GM18526 (cell line): ENCODE data around the gene PGLYRP4.

ENCODE experiments used
- POLR2A ChIP-seq: IDR thresholded peaks from 3 replicates; pipeline ENCODE4 v1.6.1; 2011; ENCODE audit not compliant: insufficient read length; ENCODE audit errors: extremely low read depth

Gene PGLYRP4

GRCh38 chr1:153363641-153364040, 15.0 kb upstream of the PGLYRP4 start:
- TF ChIP-seq POLR2A = no peak

GRCh38 chr1:153362187-153362775, 13.6 kb upstream of the PGLYRP4 start:
- no peak for TF ChIP-seq POLR2A

DNA sequence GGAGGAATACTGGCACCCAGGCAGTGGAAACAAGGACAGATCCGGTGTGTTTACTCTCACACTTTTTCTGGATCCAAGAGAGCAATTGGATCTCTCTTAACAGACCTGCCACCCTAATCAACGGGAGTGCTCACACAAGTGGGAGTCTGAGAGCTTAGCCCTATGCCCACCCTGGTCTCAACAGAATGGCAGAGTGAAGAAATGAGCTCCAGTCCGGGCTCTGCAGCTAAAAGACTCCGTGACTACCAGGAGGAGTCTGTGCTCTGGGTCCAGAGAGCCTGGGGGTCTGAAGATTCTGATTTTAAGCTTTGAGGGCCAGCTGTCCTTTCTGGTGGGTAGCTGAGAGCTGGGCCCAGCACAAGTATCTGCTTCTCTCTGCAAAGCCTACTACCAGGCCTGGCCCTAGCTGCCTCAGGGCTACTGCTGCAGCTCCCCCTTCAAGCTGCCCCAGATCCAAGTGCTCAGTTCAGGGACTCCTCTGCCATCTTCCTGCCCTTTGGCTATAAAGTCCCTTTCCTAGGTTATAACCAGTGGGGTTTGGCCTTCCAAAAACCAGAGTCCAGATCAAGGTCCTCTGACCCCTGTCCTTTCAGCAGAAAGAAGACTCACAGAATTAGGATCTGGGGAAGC, 13.0 kb upstream of the PGLYRP4 start:
- TF ChIP-seq POLR2A = no peak

DNA sequence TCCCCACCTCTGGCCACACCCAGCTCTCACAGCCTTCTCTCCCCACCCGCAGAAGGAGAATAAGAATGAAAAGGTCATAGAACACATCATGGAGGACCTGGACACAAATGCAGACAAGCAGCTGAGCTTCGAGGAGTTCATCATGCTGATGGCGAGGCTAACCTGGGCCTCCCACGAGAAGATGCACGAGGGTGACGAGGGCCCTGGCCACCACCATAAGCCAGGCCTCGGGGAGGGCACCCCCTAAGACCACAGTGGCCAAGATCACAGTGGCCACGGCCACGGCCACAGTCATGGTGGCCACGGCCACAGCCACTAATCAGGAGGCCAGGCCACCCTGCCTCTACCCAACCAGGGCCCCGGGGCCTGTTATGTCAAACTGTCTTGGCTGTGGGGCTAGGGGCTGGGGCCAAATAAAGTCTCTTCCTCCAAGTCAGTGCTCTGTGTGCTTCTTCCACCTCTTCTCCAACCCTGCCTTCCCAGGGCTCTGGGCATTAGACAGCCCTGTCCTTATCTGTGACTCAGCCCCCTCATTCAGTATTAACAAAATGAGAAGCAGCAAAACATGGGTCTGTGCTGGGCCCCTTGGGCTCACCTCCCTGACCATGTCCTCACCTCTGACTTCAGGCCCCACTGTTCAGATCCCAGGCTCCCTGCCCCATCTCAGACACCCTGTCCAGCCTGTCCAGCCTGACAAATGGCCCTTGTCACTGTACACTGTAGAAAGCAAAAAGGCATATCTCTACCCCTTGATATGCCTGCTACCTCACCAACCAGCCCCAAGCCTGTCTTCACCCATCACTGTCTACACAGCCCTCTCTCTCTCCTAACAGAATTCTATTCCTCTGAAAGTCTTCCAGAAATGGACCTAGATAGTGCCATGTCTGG, 12.2 kb upstream of the PGLYRP4 start:
- TF ChIP-seq POLR2A = no peak

DNA sequence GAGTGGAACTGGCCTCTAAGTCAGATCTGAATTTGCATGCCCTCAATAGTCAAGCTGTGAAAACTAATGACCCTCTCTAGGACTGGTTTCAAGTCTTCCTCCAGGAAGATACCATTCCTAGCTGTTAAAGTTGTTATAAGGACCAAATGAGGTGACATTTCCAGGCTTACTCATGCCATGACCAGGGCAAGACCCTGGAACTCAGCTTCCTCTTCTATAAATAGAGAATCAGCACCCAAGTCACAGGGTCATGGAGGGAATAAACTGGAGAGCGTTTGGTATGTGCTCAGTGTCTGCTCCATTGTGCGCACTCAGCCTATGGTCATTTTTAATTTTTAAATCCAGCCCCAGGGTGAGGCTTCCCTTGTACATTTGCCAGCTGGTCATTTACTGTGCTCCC, 11.5 kb upstream of the PGLYRP4 start:
- TF ChIP-seq POLR2A = no peak

DNA sequence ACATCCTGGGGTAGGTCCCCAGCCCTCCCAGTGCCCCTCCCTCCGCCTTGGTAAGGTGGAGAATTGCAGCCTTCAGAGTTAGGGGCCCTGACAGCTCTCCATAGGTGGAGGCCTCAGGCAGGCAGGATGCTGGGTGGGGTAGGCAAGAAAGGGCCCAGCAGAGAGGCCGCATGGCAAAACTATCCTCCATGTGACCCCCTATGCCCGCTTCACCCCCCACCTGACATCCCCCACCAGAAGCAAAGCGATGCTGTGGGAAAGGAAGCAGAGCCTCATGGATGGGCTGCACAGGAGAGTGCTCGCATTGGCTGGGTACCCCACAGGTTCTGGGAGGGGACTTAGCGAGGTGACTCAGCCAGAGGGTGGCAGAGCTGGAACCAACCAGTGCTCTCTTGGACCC, 10.6 kb upstream of the PGLYRP4 start:
- no peak for TF ChIP-seq POLR2A

GRCh38 chr1:153358691-153358975, 10.0 kb upstream of the PGLYRP4 start:
- TF ChIP-seq POLR2A = no peak

GRCh38 chr1:153357853-153358690, 9.4 kb upstream of the PGLYRP4 start, which contains the start of gene S100A9:
Gene S100A9 (plus strand): TSS chr1:153357854. CDS start chr1:153358284, 430 bp downstream.
- no peak for TF ChIP-seq POLR2A

GRCh38 chr1:153357076-153357852, 8.6 kb upstream of the PGLYRP4 start:
- no peak for TF ChIP-seq POLR2A

DNA sequence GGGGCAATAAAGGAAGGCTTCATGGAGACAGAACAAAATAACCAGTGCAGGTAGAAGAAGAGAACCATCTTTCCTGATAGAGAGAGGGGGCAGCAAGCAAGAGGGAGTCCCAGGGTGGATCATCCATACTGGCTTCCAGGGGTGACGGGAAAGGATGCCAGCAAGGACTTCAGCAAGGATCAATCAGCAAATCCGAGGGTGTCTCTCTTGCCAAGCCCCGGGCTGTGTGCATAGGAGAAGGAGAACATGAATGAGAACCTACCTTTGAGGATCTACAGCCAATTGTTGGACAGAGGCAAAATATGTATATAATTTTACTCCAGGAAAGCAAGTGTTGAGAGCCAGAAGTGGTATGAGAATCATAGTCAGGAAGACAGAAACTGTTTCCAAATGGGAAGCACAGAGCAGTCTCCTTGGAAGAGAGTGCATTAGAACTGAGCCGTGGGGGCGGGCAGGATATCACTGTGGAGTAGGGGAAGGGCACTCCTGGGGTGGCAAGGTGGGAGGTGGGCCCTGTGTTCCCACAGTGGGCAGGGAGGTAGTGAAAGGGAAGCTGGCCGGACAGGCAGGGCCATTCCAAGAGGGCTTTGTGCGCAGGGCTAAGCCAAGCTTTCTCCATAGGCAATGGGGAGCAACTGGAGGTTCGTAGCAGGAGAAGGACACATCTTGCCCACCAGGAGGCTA, 7.9 kb upstream of the PGLYRP4 start:
- no peak for TF ChIP-seq POLR2A

GRCh38 chr1:153355445-153356071, 6.9 kb upstream of the PGLYRP4 start:
- no peak for TF ChIP-seq POLR2A

GRCh38 chr1:153354515-153355193, 6.0 kb upstream of the PGLYRP4 start:
- TF ChIP-seq POLR2A = no peak
